RKO (cell line): ENCODE results near the gene RARS2.

ENCODE experiments used
- DNase-seq: peaks from one replicate; pipeline ENCODE4 v3.0.0-alpha.2; 2016; ENCODE audit warnings: low spot score

Gene RARS2

DNA sequence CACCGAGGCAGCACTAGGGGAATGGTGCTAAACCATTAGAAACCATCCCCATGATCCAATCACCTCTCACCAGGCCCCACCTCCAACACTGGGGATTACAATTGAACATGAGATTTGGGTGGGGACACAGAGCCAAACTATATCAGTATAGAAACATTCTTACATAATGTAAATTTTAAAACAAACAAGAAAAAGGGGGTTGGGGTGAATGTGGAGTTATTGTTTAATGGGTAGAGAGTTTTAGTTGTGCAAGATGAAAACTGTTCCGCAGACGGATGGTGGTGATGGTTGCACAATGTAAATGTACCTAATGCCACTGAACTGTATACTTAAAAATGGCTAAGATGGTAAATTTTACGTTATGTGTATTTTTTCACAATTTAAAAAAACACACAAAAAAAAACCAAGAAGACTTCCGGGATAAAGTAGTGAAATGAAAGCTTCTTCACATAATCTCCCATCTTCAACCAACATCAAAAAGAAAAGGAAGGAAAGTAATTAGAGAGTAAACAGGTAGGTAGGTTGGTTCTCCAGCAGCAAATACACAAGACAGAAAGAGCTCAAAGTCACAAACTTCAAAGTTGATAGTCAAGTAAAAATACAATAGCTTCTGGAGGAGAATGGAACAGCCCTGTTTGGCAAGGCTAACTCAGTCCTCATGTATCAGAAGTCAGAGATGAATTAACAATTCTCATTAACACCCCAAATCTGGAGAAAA lies 16.3 kb downstream of the RARS2 start:
- DNase-seq: no peak

DNA sequence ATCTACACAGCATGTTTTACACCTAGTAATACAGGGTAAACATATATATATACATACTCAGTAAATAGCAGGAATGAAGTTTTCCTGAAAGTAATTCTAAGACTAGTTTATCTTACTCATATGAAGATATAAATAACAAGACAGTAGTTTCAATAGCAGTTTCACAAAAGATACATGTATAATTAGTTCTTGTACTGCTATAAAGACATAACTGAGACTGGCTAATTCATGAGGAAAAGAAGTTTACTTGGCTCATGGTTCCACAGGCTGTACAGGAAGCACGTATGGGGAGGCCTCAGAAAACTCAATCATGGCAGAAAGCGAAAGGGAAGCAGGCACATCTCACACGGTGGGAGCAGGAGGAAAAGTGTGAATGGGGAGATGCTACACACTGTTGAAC lies 16.9 kb downstream of the RARS2 start:
- DNase-seq: no peak

DNA sequence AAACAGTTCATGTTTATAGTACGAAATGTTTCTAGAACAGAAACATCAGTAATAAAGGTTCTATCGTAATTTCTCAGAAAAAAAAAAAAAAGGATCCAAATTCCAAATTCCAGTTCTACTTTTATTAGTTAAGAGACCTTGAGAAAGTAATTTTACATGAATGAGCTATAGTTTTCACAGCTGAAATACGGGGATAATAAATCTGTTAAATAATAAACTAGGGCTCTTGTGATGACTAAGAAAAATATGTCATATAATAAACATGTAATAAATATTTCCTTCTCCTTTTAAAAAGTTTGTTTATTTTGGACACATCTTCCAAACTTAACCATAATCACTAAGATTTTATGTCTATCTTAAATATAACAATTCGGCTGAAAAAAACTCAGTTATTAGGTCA lies 17.8 kb downstream of the RARS2 start:
- DNase-seq: no peak

DNA sequence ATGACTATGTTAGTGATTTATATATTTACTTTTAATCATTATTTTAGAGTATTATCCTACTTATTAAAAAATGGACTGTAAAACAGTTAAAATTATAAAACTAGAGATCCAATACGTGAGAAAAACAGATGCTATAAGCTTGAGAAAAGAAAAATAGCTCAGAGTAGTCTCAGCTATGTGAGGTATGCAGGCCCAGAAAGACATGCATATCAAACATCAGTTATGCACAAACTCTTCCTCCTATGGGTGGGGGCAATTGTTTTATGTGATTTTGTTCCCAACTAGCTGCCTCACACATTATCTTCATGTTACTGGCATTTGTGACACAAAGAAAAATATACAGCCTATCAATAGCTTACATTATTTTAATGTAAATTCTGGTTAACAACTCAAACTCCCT lies 28.8 kb downstream of the RARS2 start:
- DNase-seq: no peak

DNA sequence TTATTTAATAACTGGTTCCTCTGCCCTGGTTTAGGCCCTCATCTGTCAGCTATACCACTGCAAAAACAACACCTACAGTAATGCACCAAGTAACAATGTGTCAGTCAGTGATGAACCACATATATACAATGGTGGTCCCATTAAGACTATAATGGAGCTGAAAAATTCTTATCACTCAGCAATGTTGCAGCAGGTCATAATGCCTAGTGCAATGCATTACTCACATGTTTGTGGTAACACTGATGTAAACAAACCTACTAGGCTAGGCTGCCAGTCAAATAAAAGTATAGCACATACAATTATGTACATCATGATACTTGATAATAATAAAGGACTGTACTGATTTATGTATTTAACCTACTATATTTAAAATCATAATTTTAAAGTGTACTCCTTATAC lies 31.3 kb downstream of the RARS2 start:
- no peak for DNase-seq

DNA sequence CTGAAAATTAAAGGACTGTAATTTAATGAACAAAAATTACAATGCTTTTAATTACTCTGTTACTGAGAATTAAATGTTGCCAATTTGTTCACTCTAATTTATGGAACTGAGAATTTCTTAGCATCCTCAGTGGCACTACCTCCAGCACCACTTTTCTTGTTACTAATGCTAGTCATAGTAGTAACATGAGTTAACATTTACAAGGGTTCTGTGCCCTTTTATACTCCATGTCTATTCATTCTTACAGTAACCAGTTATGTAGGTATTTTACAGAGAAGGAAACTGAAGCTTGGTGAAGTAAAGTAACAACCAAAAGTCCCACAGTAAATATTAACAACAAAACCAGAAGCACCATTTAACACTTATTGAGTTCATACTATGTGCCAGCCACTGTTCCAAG lies 34.3 kb downstream of the RARS2 start:
- no peak for DNase-seq

DNA sequence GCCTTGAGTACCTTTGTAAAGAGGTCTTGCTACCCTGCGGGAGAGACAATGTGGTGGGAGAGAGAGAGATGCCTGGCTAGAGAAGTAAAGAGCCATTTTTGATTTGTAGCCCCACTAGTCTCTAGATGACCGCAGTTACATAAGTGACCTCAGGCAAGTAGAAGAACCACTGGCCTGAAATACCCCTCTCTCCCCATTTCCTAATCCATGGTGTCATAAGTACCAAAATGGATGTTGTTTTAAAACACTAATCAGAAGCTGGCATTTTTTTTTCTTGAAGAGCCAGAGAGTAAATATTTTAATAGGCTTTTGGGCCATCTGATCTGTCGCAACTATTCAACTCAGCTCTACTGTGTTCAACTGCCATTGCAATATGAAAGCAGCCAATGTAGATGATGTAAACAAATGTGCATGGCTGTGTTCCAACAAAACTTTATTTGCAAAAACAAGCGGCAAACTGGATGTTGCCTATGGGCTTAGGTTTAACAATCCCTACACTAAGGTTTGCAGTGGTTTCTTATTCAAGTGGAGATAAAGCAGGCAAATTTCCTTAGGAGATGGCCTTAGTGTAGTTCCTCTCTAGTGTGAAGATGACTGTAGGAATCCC lies 36.5 kb downstream of the RARS2 start:
- no peak for DNase-seq

DNA sequence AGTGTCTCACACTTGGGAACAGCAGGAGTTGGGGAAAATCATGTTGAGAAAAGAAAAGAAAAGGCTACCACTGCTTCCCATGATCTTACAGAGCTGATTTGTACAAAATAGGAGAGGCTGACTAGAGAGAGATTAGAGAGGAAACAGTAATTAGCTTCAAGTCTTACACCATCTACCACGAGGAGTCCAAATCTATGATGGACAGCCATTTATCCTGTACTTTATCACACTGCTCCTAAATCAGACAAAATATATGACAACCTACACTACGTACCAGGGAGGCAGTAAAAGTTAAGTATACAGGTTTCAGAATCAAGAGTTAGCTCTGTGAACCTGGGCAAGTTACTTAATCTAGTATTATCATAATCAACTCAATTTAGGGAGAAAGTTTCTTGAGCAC lies 38.0 kb downstream of the RARS2 start:
- no peak for DNase-seq

DNA sequence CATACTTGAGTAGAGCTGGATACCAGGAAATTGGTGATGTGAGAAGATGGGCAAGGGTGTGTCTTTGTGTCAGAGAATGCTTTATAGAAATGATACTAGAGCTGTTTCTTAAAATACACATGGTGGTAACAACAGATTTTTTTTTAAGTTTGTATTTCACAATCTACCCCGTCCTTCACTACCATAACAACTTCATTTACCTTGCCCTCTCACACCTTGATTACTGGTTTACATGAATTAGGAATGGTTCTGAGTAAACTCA lies 45.4 kb downstream of the RARS2 start:
- DNase-seq: no peak

DNA sequence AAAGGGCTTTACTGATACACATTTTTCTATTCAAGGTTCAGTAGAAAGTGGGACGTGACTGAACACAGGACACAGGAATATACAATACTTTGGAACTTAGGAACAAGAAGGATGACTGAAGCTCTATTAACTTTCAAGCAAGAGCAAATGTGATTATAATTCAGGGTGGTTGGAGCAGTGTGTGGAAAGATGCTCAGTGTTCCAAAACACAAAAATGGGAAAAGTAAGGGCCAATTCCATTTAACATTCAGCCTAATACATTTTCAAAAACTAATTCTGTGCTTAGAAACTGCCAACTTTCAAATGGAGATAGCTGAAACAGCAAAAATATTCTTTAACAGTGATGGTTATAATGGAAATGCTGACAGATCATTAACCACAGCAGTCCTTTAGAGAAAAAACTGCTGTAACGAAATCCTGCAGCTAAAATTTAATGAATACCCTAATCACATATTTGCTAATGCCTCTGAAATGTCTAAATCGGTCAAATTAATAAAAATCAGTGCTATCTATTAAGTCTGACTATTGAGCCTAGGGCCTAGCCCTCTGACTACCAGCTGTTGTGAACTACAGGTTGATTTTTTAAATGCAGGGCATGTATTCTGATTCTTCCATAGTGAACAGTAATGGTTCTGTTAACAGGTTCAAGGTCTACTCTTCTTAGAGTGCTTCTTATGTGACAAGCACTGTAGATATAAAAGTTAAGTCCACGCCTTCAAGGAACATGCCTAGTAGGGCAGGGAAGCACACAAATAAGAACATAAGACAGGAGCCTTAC lies 45.9 kb downstream of the RARS2 start:
- DNase-seq: no peak

DNA sequence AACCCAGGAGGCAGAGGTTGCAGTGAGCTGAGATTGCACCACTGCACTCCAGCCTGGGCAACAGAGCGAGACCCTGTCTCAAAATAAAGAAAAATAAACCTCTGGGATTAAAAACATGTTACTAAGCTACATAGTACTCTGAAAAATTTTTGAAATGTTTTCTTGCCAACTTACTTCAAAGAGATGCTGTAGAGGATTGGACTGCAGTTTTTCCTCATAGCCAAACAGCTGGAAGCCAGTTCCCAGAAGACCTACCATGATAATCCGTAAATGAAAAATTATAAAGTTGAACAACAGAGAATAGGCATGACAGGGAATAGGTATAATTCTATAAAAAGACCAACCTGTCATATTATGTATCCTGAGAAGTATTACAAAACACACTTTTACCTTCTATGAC lies 48.0 kb downstream of the RARS2 start:
- DNase-seq: no peak

DNA sequence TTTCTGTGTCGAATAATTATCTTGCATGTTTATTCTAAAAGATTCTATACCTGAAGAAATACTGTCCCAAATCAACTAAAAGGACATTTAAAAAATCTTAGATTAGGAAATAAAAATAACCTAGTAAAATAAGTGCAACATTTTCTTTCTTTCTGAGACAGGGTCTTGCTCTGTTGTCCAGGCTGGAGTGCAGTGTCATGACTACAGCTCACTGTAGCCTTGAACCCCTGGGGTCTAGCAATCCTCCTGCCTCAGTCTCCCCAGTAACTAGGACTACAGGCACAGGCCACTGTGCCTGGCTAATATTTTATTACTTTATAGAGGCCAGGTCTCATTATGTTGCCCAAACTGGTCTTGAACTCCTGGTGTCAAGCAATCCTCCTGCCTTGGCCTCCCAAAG lies 48.7 kb downstream of the RARS2 start:
- no peak for DNase-seq

DNA sequence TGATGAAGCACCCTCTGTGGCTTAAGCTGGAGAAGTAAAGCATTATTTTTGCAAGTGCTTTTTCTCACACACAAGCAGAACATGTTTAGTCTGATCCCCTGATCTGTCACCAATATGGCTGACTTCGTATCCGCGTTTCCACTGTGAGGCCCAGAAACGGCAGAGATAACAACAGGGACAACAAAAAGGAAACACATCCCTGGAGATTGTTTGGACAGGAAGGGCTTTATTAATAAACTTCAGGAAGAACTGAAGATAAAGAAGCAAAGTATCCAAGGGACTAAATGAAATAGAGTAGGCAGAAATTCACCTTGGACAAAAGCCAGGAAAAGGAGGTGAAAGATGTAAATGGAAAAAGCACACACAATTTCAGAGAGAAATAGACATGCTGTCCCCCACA lies 49.2 kb downstream of the RARS2 start:
- no peak for DNase-seq

DNA sequence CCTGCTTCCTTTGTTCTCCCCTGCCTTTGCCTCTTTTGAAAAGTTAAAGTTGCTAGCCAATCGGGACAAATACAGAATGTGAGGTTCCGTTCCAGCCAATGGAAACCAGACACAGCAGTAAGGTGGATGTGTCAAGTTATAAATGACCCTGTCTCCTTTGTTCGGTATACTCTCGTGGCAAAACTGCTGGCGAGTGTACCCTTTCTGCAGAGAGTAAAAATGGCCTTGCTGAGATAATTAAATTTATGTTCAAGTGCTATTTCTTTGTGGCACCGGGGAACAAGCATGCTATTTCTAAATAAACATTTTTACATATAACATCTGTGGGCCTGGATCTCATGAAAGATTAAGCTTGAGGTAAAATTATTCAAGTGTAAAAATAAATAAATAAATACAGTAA lies 50.2 kb downstream of the RARS2 start:
- no peak for DNase-seq

DNA sequence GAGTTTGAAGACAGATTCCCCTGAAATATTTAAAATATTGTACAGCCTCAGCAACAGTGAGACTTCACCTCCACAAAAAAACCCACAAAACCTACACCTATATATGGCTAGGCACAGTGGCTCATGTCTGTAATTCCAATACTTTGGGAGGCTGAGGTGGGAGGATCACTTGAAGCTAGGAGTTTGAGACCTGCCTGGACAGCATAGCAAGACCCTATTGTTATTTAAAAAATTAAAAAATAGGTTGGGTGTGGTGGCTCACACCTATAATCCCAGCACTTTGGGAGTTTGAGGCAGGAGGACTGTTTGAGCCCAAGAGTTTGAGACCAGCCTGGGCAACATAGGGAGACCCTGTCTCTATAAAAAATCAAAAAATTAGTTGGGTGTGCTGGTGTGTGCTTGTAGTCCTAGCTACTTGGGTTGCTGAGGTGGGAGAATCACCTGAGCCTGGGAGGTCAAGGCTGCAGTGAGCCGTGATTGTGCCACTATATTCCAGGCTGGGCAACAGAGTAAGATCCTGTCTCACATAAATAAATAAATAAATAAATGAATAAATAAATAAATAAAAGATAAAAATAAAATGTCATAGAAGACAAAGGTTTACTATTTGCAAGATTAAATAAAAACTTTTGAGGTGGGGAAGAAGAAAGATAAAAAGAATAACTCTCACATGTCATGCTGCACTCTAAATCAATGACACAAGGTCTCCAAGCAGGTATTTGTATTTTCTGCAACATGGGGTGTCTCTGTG lies 51.1 kb downstream of the RARS2 start:
- DNase-seq: no peak

DNA sequence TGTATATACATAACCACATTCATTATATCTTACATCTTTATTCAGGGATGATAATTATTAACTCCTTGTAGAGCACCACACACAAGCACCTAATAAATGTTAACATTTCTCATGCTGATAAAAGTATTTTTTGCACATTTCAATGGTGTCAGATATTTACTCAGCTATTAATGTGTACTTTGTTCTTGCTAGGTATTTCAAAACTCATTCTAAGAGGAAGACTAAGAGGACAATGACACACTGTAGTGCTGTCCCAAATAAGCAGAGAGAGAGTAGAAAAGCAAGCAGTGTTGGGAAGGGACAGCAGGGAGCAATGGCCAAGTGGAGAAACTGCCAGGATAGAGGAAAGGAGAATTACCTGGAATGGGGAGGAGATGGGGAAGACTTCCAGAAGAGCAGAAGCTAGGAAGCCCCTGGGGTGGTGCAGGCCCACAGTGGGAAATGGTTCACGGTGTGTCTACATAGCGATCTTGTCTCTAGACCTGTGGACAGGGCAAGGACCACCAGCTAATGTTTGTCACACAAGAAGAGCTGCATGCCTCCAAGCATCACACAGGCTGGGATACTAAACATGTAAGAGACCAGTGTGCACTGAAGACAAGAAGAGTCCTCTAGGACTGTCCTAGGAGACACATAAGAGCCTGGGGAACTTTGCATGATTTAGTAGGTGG lies 55.3 kb downstream of the RARS2 start:
- DNase-seq: no peak

DNA sequence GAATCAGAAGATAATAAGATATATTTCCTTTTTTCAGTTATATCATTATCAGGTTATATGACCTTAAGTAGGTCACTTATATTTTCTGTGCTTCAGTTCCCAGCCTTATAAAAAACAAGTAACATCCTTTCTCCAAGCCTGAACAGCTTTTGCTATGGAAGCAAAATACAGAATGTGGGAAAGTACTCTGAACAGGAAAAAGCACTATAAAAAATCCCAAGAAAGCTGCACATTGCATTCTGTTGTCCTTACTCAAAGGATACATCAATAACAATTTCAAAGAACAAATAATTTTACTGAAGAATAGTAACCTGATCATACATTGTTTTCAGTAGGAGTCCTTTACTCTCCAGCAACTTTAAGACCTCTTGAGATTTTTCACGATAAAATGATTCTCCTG lies 60.6 kb downstream of the RARS2 start:
- DNase-seq: no peak

DNA sequence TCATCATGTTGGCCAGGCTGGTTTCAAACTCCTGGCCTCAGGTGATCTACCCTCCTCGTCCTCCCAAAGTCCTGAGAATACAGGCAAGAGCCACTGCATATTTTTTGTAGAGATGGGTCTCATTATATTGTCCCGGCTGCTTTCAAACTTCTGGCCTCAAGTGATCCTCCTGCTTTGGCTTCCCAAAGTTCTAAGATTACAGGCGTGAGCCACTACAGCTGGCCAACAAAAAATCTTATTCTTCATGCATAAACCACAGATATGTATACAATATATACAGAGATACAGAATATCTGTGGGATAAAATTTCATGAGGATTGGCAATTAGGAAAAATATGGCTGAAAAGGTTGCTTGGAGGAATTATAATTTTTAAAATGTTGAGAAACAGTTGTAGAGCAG lies 67.1 kb downstream of the RARS2 start:
- DNase-seq: no peak

DNA sequence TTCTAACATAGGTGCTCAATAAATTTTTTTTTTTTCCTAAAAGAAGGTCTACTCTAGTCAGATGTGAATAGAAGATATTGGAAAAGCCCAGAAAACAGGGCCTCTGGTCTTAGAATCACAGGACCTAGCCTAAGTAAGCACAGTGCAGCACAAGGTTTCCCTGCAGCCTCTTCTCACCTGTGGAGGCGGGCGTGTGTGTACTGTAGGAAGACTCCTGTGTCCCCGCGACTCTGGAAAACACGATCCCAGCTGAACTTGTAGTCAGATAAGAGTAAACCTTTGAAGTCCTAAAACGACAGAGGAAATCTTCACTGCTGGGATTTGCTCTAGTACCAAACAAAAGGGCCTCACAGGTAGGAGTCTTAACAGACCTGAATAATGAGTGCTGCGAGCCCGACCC lies 71.3 kb downstream of the RARS2 start:
- no peak for DNase-seq

DNA sequence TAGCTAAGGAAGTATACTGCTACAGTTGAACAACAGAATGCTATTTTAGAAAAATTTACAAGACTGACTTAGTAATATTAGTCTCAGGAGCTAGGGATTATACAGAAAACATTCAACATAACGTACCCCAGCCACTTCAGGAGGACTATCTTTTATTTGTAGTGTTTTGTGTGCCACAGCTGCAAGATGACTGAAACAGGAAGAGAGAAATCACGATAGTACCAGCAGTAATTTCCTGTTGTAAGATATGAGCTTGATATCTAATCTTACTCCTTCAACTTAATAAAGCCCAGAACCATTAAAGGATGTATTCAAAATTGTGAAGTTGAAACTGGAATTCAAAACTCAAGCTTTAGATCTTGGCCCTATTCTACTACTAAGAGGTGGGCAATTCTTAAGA lies 75.0 kb downstream of the RARS2 start:
- no peak for DNase-seq

DNA sequence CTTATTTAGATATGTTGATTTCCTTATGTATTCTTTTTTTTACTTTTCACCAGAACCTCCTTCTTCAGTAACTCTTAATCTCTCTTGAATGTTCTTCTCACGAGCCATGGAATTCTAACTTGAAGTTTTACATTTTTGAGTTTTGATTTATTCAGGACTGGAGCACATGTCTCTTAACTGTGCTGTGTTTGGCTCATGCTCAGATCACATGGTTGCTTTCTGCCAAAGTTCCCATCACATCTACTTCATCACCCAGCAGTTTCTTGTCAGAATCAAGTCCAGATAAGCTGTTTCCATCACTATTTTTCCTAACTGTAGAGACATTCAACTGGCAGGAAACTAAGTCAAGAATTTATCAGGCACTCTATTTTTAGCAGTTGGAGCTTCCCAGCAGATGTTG lies 85.3 kb downstream of the RARS2 start:
- no peak for DNase-seq

DNA sequence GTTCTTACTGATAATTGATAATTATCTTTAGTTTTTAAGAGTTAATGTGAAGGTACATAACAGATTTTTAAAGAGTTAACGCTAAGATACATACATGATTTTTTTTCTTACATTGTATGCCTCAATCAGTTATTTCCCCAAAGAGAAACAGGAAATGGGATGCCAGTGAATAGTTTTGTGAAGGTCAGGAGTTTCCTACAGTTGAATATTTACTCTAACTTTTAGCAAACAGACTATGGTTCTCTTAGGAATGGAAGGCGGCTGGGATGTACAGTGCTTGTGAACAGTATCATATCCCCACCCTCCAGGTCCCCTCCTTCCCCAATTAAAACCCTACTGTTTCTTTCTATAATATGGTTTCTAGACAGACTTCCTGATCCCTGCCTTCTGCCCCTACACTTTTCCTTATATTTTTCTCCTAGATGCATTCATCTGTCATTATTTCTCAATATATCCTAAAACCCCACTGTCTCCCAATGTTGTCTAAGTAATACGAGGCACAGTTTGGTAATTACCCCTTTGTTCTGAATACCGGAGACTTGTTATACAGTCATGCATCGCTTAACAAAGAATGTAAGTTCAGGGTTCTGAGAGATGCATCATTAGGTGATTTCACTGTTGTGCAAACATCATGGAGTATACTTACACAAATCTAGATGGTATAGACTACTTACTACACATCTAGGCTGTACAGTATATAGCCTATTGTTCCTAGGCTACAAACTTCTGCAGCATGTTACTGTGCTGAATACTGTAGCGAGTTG lies 87.8 kb downstream of the RARS2 start:
- DNase-seq: no peak
